M059J (cell line): ENCODE data around the gene NEUROG2. TPM values are rescaled to one million over a fixed set of nuclear protein-coding genes. Genes with fewer than 3 reads are reported as not detected.
"Not testable (repeated sequence)": the region's sequence is repeated elsewhere in the genome, so short reads cannot be mapped to it uniquely, and the experiment has no call there.

Experiments used
- DNase-seq: peaks from one replicate; pipeline ENCODE4 v3.0.0-alpha.2; 2012; ENCODE audit warnings: low read depth
- total RNA-seq: library from RNA; depleted of rRNA; stranded (reverse); fragments of >200 nt; shearing (Covaris generic); gene quantifications from 2 replicates; pipeline ENCODE4 v1.2.3, GENCODE V29; 2014; rRNA removed

Gene NEUROG2
- total RNA-seq, 1 experiment from 2014 or later, result not detected

DNA sequence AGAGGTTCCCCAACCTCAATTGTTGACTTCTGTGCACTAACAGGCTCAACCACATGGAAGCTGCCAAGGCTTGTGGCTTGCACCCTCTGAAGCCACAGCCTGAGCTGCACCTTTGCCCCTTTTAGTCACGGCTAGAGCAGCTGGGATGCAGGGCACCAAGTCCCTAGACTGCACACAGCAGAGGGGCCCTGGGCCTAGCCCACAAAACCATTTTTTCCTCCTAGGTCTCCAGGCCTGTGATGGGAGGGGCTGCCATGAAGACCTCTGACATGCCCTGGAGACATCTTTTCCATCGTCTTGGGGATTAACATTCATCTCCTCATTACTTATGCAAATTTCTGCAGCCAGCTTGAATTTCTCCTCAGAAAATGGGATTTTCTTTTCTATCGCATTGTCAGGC, 25.2 kb downstream of the NEUROG2 start:
- DNase-seq, result not testable (repeated sequence)

DNA sequence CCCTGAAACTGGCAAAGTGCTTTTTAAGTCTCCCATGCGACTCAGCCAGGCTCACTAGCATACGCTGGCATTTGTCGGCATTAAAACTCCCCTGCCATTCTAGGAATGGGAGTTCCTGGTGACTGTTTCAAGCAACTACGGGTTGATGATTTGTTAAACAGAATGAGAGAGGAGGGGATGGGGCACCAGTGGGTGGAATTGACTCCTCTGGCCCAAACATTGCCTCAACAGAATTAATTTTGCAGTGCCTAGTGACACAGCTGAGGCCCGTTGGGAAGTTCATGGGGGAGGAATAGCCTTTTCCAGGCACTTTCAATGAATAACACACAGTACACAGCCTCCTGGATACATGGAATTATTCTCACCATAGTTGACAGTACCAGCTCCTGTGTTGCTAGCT, 30.1 kb downstream of the NEUROG2 start:
- DNase-seq, result no peak

DNA sequence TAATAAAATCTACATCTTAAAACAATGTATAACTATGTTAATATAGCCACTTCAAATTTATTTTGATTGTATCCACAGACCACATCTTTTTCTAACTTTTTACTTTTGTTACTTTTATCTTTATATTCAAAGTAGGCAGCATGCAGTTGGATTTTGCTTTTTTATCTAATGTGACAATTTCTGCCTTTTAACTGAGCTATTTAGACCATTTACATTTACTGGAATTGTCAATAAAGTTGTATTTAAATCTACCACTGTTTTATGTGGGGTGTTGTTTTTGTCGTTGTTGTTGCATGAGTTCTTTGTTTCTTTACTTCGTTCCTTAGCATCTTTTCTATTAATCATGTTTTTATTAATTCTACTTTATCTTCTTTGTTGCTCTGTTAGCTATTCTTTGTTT, 42.0 kb downstream of the NEUROG2 start:
- DNase-seq, result no peak

- DNase-seq, result no peak
These were observed 43.7 kb downstream of the NEUROG2 start for GRCh38 chr4:112472318-112472717.

Other genes starting within 250 kb of the NEUROG2 start
- 5.8 and 15.1 TPM in 2 replicates for gene TIFA, start 230.3 kb downstream of the NEUROG2 start, total RNA-seq
- 9.7 and 12.0 TPM in 2 replicates for gene ALPK1, start 218.8 kb downstream of the NEUROG2 start, total RNA-seq
- gene ZGRF1, start 120.7 kb upstream of the NEUROG2 start, total RNA-seq, result 2.2 and 7.1 TPM in 2 replicates
- 17.1 and 23.5 TPM in 2 replicates for gene LARP7, start 121.0 kb upstream of the NEUROG2 start, total RNA-seq